ENCODE results near the gene HS3ST6. TPM values are rescaled to one million over a fixed set of nuclear protein-coding genes. Genes with fewer than 3 reads are reported as not detected.

Gene HS3ST6
- total RNA-seq, 4 donors from 2014 or later: 1.6 to 9.9 (median 6.3) TPM

- peak overlapping the region in 3 of 4 donors; percentile 29 to 58 (median 39) for H3K27ac ChIP-seq
- H3K36me3 ChIP-seq: no peaks in the 10 kb centered on the region
- WGBS, 2 donors: 47 to 100% methylated on average over 1 to 6 of the region's 19 CpGs
- intact Hi-C loops (cut with DNase I): no loop called here
- no peaks in the 10 kb centered on the region for H3K27me3 ChIP-seq
- TF ChIP-seq POLR2A (IDR thresholded peaks at IDR 0.05): no peak
- TF ChIP-seq, protein P1, sequence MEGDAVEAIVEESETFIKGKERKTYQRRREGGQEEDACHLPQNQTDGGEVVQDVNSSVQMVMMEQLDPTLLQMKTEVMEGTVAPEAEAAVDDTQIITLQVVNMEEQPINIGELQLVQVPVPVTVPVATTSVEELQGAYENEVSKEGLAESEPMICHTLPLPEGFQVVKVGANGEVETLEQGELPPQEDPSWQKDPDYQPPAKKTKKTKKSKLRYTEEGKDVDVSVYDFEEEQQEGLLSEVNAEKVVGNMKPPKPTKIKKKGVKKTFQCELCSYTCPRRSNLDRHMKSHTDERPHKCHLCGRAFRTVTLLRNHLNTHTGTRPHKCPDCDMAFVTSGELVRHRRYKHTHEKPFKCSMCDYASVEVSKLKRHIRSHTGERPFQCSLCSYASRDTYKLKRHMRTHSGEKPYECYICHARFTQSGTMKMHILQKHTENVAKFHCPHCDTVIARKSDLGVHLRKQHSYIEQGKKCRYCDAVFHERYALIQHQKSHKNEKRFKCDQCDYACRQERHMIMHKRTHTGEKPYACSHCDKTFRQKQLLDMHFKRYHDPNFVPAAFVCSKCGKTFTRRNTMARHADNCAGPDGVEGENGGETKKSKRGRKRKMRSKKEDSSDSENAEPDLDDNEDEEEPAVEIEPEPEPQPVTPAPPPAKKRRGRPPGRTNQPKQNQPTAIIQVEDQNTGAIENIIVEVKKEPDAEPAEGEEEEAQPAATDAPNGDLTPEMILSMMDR (IDR thresholded peaks at IDR 0.05): no peak
- H3K4me3 ChIP-seq: no peak overlapping the region
- no peaks in the 10 kb centered on the region for H3K9me3 ChIP-seq
- DNase-seq: no peak
- H3K4me1 ChIP-seq: peaks cover 0 to 23% (median 10%) of the 10 kb centered on the region in 3 donors
Observed at GRCh38 chr16:1950559-1950958, 32.3 kb upstream of the HS3ST6 start.

DNA sequence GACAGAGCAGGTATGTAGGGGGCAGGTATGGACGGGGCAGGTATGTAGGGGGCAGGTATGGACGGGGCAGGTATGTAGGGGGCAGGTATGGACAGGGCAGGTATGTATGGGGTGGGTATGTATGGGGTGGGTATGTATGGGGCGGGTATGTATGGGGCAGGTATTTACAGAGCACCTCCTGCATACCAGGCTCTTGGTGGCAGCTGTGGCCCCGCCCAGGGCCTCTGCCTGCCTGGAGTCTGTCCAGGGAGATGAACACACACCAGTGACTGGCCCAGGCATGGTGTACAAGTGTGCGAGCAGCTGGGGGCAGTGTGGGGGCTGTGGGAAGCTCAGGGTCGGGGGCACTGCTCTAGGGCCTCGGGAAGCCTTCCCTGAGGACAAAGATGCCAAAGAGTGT is 31.8 kb upstream of the HS3ST6 start:
- DNase-seq: no peak

DNA sequence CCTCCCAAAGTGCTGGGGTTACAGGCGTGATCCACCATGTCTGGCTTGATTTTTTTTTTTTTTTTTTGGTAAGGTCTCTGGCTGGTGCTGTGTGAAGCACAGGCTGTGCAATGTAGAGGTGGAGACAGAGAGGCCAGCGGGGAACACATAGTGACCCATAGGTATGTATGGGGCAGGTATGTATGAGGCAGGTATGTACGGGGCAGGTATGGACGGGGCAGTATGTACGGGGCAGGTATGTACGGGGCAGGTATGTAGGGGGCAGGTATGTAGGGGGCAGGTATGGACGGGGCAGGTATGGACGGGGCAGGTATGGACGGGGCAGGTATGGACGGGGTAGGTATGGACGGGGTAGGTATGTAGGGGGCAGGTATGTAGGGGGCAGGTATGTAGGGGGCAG is 31.3 kb upstream of the HS3ST6 start:
- no peaks in the 10 kb centered on the region for H3K9me3 ChIP-seq
- no peak for TF ChIP-seq POLR2A (IDR thresholded peaks at IDR 0.05)
- TF ChIP-seq, protein P1 (IDR thresholded peaks at IDR 0.05): no peak
- H3K4me3 ChIP-seq: no peak overlapping the region
- no peak overlapping the region for H3K27ac ChIP-seq
- 59 to 68% methylated on average over 2 to 3 of the region's 11 CpGs for WGBS, 2 donors
- intact Hi-C loops (cut with DNase I): no loop called here
- no peaks in the 10 kb centered on the region for H3K27me3 ChIP-seq
- H3K36me3 ChIP-seq: no peaks in the 10 kb centered on the region
- H3K4me1 ChIP-seq: peaks cover 0 to 23% (median 10%) of the 10 kb centered on the region in 3 donors
- DNase-seq: no peak

More for the DNA sequence above, 31.8 kb upstream of the HS3ST6 start:
- TF ChIP-seq, protein P1 (IDR thresholded peaks at IDR 0.05): peak in 1 of 6 experiments; percentile 15
- TF ChIP-seq POLR2A (IDR thresholded peaks at IDR 0.05): no peak
- no peaks in the 10 kb centered on the region for H3K36me3 ChIP-seq
- H3K27me3 ChIP-seq: no peaks in the 10 kb centered on the region
- 33 to 45% methylated on average over 2 to 6 of the region's 7 CpGs for WGBS, 2 donors
- H3K27ac ChIP-seq: peak overlapping the region in 3 of 4 donors; percentile 29 to 58 (median 39)
- no peaks in the 10 kb centered on the region for H3K9me3 ChIP-seq
- no peak overlapping the region for H3K4me3 ChIP-seq
- H3K4me1 ChIP-seq: peaks cover 0 to 23% (median 10%) of the 10 kb centered on the region in 3 donors
- intact Hi-C loops (cut with DNase I): no loop called here

- no peak for TF ChIP-seq POLR2A (IDR thresholded peaks at IDR 0.05)
- TF ChIP-seq, protein P1 (IDR thresholded peaks at IDR 0.05): no peak
- peaks cover 2 to 29% (median 8%) of the 10 kb centered on the region in 3 donors for H3K4me1 ChIP-seq
- 72 to 100% methylated on average over 2 to 9 of the region's 9 CpGs for WGBS, 2 donors
- H3K4me3 ChIP-seq: no peak overlapping the region
- no peak for DNase-seq
- intact Hi-C loops (cut with DNase I): no loop called here
- H3K27ac ChIP-seq: no peak overlapping the region
- no peaks in the 10 kb centered on the region for H3K36me3 ChIP-seq
- H3K27me3 ChIP-seq: no peaks in the 10 kb centered on the region
- H3K9me3 ChIP-seq: no peaks in the 10 kb centered on the region
Observed at GRCh38 chr16:1947369-1947670, 29.1 kb upstream of the HS3ST6 start.

DNA sequence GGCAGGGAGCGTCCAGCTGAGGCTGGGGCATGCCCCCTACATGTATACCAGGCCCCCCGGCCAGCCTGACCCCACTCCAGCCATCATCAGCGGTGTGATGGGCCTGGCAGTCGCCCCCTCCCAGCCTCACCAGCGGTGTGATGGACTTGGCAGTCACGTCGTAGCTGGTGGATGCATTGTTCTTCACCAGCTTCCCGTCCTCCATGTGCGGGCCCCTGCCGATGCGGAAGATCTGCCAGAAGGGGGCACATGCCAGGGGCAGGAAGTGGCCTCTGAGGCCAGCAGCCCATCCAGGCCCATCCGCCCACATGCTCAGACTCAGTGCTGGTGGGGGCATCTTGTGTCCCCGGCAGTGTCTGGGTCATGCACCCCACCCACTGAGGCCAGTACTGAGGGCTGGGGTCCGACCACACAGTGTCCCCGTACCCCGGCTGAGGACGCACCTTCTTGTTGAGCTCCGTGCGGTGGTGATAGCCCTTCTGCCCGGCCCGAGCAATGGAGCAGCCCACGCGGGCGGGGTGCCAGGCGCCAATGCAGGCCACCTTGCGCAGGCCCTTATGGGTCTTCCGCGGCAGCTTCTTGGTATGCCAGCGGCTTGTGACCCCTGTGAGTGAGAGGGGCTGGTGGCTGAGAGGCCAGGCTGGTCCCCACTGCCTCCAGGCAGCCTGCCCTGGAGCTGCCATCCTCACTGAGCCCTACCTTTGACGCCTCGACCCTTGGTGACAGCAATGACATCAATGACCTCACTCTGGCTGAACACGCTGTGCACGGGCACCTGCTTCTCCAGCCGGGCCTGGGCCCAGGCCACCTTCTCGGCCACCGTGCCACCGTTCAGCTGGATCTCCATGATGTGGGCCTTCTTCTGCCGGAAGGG is 28.5 kb upstream of the HS3ST6 start:
- intact Hi-C loops (cut with DNase I): no loop called here
- H3K27ac ChIP-seq: no peak overlapping the region
- DNase-seq: no peak
- H3K27me3 ChIP-seq: no peaks in the 10 kb centered on the region
- no peaks in the 10 kb centered on the region for H3K36me3 ChIP-seq
- H3K4me3 ChIP-seq: no peak overlapping the region
- H3K9me3 ChIP-seq: no peaks in the 10 kb centered on the region
- WGBS, 2 donors: 85 to 93% methylated on average over 12 to 16 of the region's 38 CpGs
- TF ChIP-seq POLR2A (IDR thresholded peaks at IDR 0.05): no peak
- TF ChIP-seq, protein P1 (IDR thresholded peaks at IDR 0.05): no peak
- H3K4me1 ChIP-seq: peaks cover 8 to 35% (median 13%) of the 10 kb centered on the region in 3 donors

Measured in esophagus squamous epithelium (tissue), 5 donors.